Right hindlimb (tissue), 1 donor: ENCODE data around the gene RNF222.
"Not testable (repeated sequence)": the region's sequence is repeated elsewhere in the genome, so short reads cannot be mapped to it uniquely, and the experiment has no call there.

Source experiments
- DNase-seq: peaks from one replicate; pipeline ENCODE4 v3.0.0-alpha.2; 2018

RNF222 gene

GRCh38 chr17:8409966-8410882 lies 12.6 kb upstream of the RNF222 start:
- DNase-seq = peak; percentile 92

GRCh38 chr17:8408371-8408770 lies 10.7 kb upstream of the RNF222 start:
- DNase-seq = no peak

DNA sequence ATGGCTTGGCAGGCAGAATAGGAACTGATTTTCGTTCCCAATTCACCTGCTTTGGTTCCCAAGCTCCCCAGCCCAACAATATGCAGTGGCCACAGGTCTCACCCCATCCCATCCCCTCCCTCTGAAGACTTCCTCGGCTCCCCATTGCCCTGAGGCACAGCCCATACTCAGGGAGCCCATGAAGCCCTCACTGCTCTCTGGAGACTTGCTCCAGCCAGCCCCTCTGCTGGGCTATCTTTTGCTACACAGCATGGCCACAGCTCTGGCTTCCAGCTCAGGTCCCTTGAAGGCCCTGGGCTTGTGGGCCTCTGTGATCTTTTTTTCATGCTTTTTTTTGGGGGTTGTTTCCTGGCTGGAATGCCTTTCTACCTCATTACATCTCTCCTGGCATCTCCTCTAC lies 8.5 kb upstream of the RNF222 start:
- no peak for DNase-seq

DNA sequence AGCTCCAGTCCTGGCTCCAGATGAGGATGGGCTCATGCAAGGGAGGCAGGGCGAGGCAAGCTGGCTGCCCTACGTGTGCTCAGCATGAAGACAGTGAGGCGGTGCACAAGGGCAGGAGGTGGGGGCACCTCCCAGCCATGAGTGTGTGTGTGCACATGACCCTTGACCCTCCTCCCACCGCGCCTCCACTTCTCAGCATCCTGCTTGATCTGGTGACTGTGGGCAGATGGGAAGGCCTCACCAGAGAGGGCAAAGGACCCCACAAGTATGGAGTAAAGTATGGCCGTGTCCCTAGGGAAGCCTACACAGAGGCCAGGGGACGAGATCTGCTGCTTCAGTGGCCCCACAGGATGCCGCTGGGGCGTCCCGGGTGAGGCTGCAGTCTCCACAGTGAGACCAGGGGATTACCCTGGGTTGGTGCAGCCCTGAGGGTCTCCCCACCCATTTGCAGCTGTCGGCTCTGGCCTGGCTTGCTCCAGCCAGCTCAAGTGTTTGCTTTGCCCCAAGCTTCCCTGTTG lies 7.9 kb upstream of the RNF222 start:
- no peak for DNase-seq

GRCh38 chr17:8402921-8403536 lies 5.4 kb upstream of the RNF222 start:
- no peak for DNase-seq

DNA sequence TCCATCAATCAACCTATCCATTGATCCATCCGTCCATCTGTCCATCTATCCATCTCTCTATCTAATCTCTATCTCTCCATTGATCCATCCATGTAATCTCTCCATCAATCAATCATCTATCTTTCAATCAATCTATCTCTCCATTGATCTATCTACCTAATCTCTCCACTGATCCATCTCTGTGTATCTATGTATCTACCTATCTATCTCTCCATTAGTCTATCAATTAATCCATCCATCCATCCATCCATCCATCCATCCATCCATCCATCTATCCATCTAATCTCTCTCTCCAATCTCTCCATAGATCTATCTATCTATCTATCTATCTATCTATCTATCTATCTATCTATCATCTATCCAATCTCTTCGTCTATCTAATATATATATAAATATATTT lies 3.5 kb upstream of the RNF222 start:
- DNase-seq = no peak

- no peak for DNase-seq
These were observed 1.4 kb upstream of the RNF222 start for GRCh38 chr17:8398980-8399379.

GRCh38 chr17:8394497-8394896 lies 3.1 kb downstream of the RNF222 start:
- DNase-seq = not testable (repeated sequence)

DNA sequence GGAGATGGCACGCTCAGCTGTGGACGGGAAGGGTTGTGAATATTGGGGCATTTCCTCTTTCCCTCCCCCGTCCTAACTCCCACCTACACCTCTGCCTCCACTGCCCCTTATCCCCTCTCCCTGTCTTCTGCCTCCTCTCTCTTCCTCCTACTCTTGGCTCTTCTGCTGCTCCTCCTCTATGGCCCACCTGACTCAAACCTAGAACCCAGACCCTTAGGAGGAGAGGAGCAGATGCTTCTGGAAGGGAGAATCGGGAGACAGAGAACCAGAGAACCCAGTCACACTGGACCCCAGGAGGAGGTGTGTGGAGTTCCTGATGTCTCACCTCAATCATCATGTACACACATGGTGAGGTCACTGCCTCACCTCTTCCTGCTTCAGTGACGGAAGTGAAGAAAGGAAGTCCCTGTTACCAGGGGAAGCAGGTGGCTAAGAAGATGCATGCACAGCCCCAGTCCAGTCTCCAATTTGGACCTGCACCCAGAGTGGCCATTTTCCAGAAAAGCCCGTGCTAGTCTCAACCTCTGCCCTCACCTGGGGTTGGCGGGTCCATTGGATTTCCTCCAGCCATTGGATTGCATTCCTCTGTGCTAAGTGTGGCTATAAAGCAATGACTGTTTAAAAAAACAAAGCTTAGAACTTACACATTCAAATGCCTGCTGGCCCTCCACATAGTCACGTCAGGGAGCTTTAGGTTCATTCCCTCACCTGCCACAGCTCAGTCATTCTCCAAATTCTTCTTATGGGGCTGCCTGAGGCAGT lies 4.0 kb downstream of the RNF222 start:
- DNase-seq = no peak

- no peak for DNase-seq
These were observed 4.8 kb downstream of the RNF222 start for GRCh38 chr17:8392674-8393469.

- DNase-seq = no peak
These were observed 5.4 kb downstream of the RNF222 start for GRCh38 chr17:8392274-8392673.

DNA sequence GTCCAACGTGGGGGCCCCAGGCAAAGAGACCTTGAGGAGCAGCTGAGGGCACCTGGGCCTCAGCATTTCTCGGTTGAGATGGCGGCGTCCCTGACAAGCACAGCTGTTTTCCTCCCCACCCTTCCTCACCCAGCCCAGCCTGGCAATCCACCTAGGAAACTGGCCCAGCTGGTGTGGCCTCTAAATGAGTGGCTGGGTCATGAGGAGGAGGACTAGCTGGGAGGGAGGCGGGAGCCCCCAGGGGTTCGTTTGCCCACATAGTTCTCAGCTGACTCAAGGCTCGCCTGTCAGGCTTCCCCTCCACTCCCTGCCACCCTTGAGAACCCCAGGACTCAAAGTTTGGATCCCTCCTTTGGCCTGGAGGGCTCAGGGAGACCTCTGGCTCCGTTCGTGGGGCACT lies 5.9 kb downstream of the RNF222 start:
- DNase-seq = no peak

- DNase-seq = no peak
These were observed 9.5 kb downstream of the RNF222 start for GRCh38 chr17:8387914-8388651.

GRCh38 chr17:8386841-8387240 lies 10.8 kb downstream of the RNF222 start:
- DNase-seq = no peak

DNA sequence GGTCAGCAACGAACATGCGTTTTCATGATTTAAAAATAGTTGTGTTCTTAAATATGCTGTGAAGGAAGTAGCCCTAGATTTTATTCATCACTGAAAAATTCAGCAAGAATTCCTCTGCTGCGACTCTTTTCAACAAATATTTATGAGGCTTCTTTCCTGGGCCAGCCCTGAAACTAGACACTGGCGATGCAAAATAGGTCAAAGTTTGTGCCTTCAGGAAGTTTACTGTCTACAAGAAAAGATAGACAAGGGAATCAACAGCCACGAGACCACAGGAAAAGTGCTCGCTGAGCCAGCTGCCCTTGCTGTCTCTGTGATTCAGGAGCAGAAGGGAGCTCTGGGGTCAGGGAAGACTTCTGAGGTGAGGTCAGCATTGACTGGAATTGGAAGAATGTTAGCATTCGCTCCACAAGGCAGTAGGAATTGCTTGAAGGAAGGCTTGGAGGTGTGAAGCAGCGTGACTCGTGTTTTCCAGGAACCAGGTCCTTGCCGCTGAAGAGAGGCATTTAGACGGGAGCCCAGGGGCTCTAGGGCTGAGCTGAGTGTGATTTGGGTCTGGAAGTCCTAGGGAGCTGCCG lies 12.7 kb downstream of the RNF222 start:
- DNase-seq = no peak

GRCh38 chr17:8383143-8383822 lies 14.3 kb downstream of the RNF222 start, which contains the start of gene RPL26:
RPL26 (minus strand) TSS chr17:8383193; CDS start chr17:8382310, 883 bp downstream.
- peak; percentile 97 for DNase-seq

- no peak for DNase-seq
These were observed 14.8 kb downstream of the RNF222 start for GRCh38 chr17:8382880-8383142.

- no peak for DNase-seq
These were observed 15.4 kb downstream of the RNF222 start for GRCh38 chr17:8382052-8382879.

DNA sequence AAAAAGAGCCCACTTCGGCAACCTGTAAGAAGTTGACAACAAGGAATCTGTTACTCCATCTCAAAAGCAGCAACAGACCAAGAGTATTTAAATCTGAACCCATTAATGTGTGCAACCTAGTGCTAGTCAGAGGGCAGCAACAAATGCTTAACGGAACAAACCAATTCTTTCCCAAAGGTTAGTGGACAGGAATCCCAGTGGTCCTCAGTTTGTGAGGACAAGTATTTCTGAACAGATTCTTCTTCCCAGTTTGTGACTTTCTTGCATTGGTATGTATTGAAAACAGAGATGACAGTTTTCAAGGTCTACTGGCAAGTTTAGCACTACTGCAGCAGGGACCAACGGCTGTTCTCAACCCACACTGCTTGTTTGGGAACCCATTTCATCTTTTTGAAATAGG lies 17.6 kb downstream of the RNF222 start:
- no peak for DNase-seq

DNA sequence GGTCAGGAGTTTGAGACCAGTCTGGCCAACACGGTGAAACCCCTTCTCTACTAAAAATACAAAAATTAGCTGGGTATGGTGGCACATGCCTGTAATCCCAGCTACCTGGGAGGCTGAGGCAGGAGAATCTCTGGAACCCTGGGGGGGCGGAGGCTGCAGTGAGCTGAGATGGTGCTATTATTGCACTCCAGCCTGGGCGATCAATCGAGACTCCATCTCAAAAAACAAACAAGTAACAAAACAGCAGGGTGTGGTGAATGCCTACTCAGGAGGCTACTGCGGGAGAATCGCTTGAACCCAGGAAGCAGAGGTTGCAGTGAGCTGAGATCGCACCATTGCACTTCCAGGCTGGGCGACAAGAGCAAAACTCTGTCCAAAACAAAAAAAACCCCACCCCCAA lies 19.5 kb downstream of the RNF222 start:
- DNase-seq = not testable (repeated sequence)
